HepG2 (cell line): ENCODE data around the gene TMEM256. TPM values are rescaled to one million over a fixed set of nuclear protein-coding genes. Genes with fewer than 3 reads are reported as not detected.

Experiments
- CBX1 ChIP-seq: IDR thresholded peaks from one replicate; pipeline ENCODE4 v1.6.1; 2016; ENCODE audit warnings: antibody characterized with exemption, low read depth
- EHMT2 ChIP-seq: fragments of 200-600 bp; sonication (generic); IDR thresholded peaks from 2 replicates; pipeline ENCODE4 v1.7.0; 2017; ENCODE audit warnings: antibody characterized with exemption, low read depth, low read length, borderline replicate concordance
- GABPA ChIP-seq, 2 experiments: IDR thresholded peaks; 2 replicates each; pipeline ENCODE4 v1.6.1; 2011 to 2016; ENCODE audit warnings: low read depth in 2 of 2, low read length in 1 of 2, missing biosample characterization in 1 of 2, missing genetic modification characterization in 1 of 2
- IRF2 ChIP-seq: IDR thresholded peaks from 2 replicates; pipeline ENCODE4 v1.6.1; 2018; ENCODE audit warnings: missing genetic modification reagents, missing compliant biosample characterization
- MLLT10 ChIP-seq: sonication (generic); formaldehyde crosslinking; IDR thresholded peaks from 2 replicates; pipeline ENCODE4 v1.4.0; 2020; ENCODE audit warnings: missing genetic modification reagents
- MXD4 ChIP-seq: IDR thresholded peaks from 2 replicates; pipeline ENCODE4 v1.6.1; 2016; ENCODE audit warnings: mild to moderate bottlenecking, missing biosample characterization, missing genetic modification reagents
- MZF1 ChIP-seq: sonication (generic); formaldehyde crosslinking; IDR thresholded peaks from 2 replicates; pipeline ENCODE4 v1.8.1; 2023; ENCODE audit warnings: mild to moderate bottlenecking, missing genetic modification reagents, borderline replicate concordance
- PRPF4 ChIP-seq: fragments of 200-400 bp; formaldehyde crosslinking; IDR thresholded peaks from 2 replicates; pipeline ENCODE4 v1.6.1; 2016; ENCODE audit warnings: low read length, low read depth; ENCODE audit not compliant: poor library complexity, severe bottlenecking
- RXRB ChIP-seq: IDR thresholded peaks from 2 replicates; pipeline ENCODE4 v1.6.1; 2016; ENCODE audit warnings: borderline replicate concordance, missing genetic modification reagents, missing compliant biosample characterization
- SOX5 ChIP-seq: IDR thresholded peaks from 2 replicates; pipeline ENCODE4 v1.6.1; 2016; ENCODE audit warnings: borderline replicate concordance
- TEAD3 ChIP-seq: optimal IDR thresholded peaks from 2 replicates; pipeline ENCODE3; 2016; ENCODE audit warnings: borderline replicate concordance
- ZFP1 ChIP-seq: IDR thresholded peaks from 2 replicates; pipeline ENCODE4 v1.6.1; 2016
- ZFP36 ChIP-seq: fragments of 150-350 bp; IDR thresholded peaks from 2 replicates; pipeline ENCODE4 v1.6.1; 2018; ENCODE audit warnings: borderline replicate concordance, low read length, low read depth; ENCODE audit not compliant: partially characterized antibody
- ZNF101 ChIP-seq: sonication (generic); formaldehyde crosslinking; IDR thresholded peaks from 2 replicates; pipeline ENCODE4 v1.4.0; 2020; ENCODE audit warnings: mild to moderate bottlenecking, low read depth, missing genetic modification reagents, borderline replicate concordance
- ZNF230 ChIP-seq: sonication (generic); formaldehyde crosslinking; IDR thresholded peaks from 2 replicates; pipeline ENCODE4 v1.4.0; 2020; ENCODE audit warnings: mild to moderate bottlenecking, missing genetic modification reagents
- ZNF24 ChIP-seq: fragments of 450-650 bp; IDR thresholded peaks from 2 replicates; pipeline ENCODE4 v1.6.1; 2017; ENCODE audit warnings: antibody characterized with exemption, mild to moderate bottlenecking
- ZNF329 ChIP-seq: sonication (generic); formaldehyde crosslinking; IDR thresholded peaks from 2 replicates; pipeline ENCODE4 v1.9.0; 2021; ENCODE audit warnings: low read depth, mild to moderate bottlenecking, missing genetic modification reagents
- ZNF572 ChIP-seq: sonication (generic); formaldehyde crosslinking; IDR thresholded peaks from 2 replicates; pipeline ENCODE4 v1.5.1; 2020; ENCODE audit warnings: mild to moderate bottlenecking, missing genetic modification reagents
- ZNF678 ChIP-seq: sonication (generic); formaldehyde crosslinking; IDR thresholded peaks from 2 replicates; pipeline ENCODE4 v1.4.0; 2020; ENCODE audit warnings: mild to moderate bottlenecking, missing genetic modification reagents
- polyA plus RNA-seq, 8 experiments: library from polyadenylated mRNA; depleted of rRNA in 3 of 8; stranded (reverse) in 7 of 8; unstranded in 1 of 8; fragments of >200 nt; fragmentation: Illumina TruSeq in 4 of 8; extraction: Trizol in 4 of 8; gene quantifications; 2 replicates each; pipeline versions ENCODE4 v1.2.1 to v1.2.3, GENCODE V29; 2011 to 2016; ENCODE audit warnings: low read depth in 4 of 8, missing spikeins in 1 of 8, mixed read lengths in 1 of 8; ENCODE audit not compliant: insufficient read depth in 1 of 8
- total RNA-seq, 5 experiments: library from RNA; depleted of rRNA; stranded (reverse); fragments of >200 nt; fragmentation: Illumina TruSeq; extraction: Trizol; gene quantifications; 2 replicates each; pipeline ENCODE4 v1.2.3, GENCODE V29; 2016; ENCODE audit warnings: low read depth in 1 of 5
- TF ChIP-seq, protein P1 (sequence below): sonication (generic); formaldehyde crosslinking; IDR thresholded peaks from 2 replicates; pipeline ENCODE4 v1.5.0; 2020; ENCODE audit warnings: missing genetic modification reagents
- TF ChIP-seq, protein P2 (sequence below): fragments of 450-650 bp; IDR thresholded peaks from 2 replicates; pipeline ENCODE4 v1.6.1; 2017; ENCODE audit warnings: mild to moderate bottlenecking
- TF ChIP-seq, protein P3 (sequence below): sonication (generic); formaldehyde crosslinking; IDR thresholded peaks from 2 replicates; pipeline ENCODE4 v1.4.0; 2020; ENCODE audit warnings: mild to moderate bottlenecking, low read depth, missing genetic modification reagents
- TF ChIP-seq, protein P4 (sequence below): IDR thresholded peaks from 2 replicates; pipeline ENCODE4 v1.6.1; 2016; ENCODE audit warnings: low read depth, control low read depth
- TF ChIP-seq, protein P5 (sequence below): sonication (generic); formaldehyde crosslinking; IDR thresholded peaks from 2 replicates; pipeline ENCODE4 v1.4.0; 2020; ENCODE audit warnings: mild to moderate bottlenecking, missing genetic modification reagents

The TMEM256 gene
- total and polyA plus RNA-seq, 2 of the 13 experiments (the other 11 are each of a cell fraction or from before 2014, with no cell fraction given): 231 to 252 TPM

DNA sequence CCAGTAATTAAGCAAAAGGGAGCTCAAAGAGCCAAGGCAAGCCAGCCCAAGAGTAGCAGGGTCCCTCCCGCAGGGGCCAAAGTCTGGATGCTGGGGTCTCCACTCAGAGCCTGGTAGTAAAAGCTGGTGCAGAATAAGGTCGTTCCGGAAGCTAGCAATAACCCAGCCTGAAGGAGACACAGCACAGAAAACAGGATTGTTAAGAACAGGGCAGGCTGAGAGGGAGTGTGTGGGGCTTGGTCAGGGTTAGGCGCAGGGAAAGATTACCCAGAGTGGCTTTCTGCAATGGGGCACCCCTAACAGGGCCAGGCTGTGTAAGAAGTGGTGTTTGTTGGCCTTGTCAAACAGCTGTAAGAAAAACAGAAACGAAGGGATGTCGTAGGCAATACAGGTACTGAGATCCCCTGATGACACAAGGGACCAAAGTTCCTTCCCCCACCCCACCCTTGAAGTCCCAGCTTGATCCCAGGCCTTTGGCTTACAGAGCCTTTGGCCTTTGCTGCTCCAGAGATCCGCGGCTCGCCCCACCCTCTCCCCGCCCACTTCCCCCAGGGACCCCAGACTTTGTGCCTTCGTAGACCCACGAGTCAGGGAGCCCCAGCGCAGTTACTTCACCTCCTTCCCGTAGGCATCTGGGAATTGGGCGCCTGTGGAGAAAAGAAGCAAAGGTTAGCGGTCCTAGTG lies 712 bp downstream of the TMEM256 start (continued):
- TF ChIP-seq, protein P1, sequence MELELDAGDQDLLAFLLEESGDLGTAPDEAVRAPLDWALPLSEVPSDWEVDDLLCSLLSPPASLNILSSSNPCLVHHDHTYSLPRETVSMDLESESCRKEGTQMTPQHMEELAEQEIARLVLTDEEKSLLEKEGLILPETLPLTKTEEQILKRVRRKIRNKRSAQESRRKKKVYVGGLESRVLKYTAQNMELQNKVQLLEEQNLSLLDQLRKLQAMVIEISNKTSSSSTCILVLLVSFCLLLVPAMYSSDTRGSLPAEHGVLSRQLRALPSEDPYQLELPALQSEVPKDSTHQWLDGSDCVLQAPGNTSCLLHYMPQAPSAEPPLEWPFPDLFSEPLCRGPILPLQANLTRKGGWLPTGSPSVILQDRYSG (CRISPR knock-in tag): no peak
- TF ChIP-seq ZNF329 (CRISPR knock-in tag) (no peak), ZNF24 (no peak), GABPA (IDR thresholded peaks at IDR 0.05; ENCODE audit: low read depth, low read length) (no peak), GABPA (CRISPR knock-in tag; IDR thresholded peaks at IDR 0.05; ENCODE audit: low read depth) (peak; percentile 39), ZFP1 (CRISPR knock-in tag) (no peak), PRPF4 (no peak), MXD4 (CRISPR knock-in tag) (no peak), SOX5 (CRISPR knock-in tag) (no peak), MZF1 (CRISPR knock-in tag) (no peak), CBX1 (no peak), RXRB (CRISPR knock-in tag) (0 out of 2 replicates have a peak, but pooled peaks have one; percentile 33), ZNF230 (no peak), IRF2 (CRISPR knock-in tag) (no peak), ZFP36 (no peak), ZNF572 (no peak), EHMT2 (no peak), MLLT10 (CRISPR knock-in tag) (no peak), TEAD3 (CRISPR knock-in tag) (peak; percentile 53), ZNF101 (no peak), ZNF678 (peak; percentile 60; the same call in 1 of the 2 replicates)
- TF ChIP-seq, protein P2, sequence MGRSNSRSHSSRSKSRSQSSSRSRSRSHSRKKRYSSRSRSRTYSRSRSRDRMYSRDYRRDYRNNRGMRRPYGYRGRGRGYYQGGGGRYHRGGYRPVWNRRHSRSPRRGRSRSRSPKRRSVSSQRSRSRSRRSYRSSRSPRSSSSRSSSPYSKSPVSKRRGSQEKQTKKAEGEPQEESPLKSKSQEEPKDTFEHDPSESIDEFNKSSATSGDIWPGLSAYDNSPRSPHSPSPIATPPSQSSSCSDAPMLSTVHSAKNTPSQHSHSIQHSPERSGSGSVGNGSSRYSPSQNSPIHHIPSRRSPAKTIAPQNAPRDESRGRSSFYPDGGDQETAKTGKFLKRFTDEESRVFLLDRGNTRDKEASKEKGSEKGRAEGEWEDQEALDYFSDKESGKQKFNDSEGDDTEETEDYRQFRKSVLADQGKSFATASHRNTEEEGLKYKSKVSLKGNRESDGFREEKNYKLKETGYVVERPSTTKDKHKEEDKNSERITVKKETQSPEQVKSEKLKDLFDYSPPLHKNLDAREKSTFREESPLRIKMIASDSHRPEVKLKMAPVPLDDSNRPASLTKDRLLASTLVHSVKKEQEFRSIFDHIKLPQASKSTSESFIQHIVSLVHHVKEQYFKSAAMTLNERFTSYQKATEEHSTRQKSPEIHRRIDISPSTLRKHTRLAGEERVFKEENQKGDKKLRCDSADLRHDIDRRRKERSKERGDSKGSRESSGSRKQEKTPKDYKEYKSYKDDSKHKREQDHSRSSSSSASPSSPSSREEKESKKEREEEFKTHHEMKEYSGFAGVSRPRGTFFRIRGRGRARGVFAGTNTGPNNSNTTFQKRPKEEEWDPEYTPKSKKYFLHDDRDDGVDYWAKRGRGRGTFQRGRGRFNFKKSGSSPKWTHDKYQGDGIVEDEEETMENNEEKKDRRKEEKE: no peak
- TF ChIP-seq, protein P3, sequence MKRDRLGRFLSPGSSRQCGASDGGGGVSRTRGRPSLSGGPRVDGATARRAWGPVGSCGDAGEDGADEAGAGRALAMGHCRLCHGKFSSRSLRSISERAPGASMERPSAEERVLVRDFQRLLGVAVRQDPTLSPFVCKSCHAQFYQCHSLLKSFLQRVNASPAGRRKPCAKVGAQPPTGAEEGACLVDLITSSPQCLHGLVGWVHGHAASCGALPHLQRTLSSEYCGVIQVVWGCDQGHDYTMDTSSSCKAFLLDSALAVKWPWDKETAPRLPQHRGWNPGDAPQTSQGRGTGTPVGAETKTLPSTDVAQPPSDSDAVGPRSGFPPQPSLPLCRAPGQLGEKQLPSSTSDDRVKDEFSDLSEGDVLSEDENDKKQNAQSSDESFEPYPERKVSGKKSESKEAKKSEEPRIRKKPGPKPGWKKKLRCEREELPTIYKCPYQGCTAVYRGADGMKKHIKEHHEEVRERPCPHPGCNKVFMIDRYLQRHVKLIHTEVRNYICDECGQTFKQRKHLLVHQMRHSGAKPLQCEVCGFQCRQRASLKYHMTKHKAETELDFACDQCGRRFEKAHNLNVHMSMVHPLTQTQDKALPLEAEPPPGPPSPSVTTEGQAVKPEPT (CRISPR knock-in tag): no peak
- TF ChIP-seq, protein P4, sequence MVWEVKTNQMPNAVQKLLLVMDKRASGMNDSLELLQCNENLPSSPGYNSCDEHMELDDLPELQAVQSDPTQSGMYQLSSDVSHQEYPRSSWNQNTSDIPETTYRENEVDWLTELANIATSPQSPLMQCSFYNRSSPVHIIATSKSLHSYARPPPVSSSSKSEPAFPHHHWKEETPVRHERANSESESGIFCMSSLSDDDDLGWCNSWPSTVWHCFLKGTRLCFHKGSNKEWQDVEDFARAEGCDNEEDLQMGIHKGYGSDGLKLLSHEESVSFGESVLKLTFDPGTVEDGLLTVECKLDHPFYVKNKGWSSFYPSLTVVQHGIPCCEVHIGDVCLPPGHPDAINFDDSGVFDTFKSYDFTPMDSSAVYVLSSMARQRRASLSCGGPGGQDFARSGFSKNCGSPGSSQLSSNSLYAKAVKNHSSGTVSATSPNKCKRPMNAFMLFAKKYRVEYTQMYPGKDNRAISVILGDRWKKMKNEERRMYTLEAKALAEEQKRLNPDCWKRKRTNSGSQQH: 0 out of 2 replicates have a peak, but pooled peaks have one; percentile 43
- TF ChIP-seq, protein P5, sequence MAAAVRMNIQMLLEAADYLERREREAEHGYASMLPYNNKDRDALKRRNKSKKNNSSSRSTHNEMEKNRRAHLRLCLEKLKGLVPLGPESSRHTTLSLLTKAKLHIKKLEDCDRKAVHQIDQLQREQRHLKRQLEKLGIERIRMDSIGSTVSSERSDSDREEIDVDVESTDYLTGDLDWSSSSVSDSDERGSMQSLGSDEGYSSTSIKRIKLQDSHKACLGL: no peak
